Sigmoid colon (tissue), 7 donors: Measurements from ENCODE around the gene AEN. TPM values are rescaled to one million over a fixed set of nuclear protein-coding genes. Genes with fewer than 3 reads are reported as not detected.
A peak's percentile ranks its signal among the peaks of the same experiment; 100 is the strongest.
"Not testable (repeated sequence)": the region's sequence is repeated elsewhere in the genome, so short reads cannot be mapped to it uniquely, and the experiment has no call there.

Experiments
- DNase-seq: peaks from one replicate; pipeline ENCODE4 v3.0.0-alpha.2; 2019
- H3K27ac ChIP-seq, 4 donors: fragments of 200-600 bp; sonication (generic); one replicate each; pipeline ENCODE4 v1.5.1; 2016 to 2019; ENCODE audit warnings: mild to moderate bottlenecking in 1 of 4
- H3K27me3 ChIP-seq, 3 donors: fragments of 200-600 bp; sonication (generic); one replicate each; pipeline ENCODE4 v1.5.1; 2019; ENCODE audit warnings: mild to moderate bottlenecking in 1 of 3
- H3K36me3 ChIP-seq, 4 donors: fragments of 200-600 bp; sonication (generic); one replicate each; pipeline ENCODE4 v1.5.1; 2016 to 2019
- H3K4me1 ChIP-seq, 4 donors: fragments of 200-600 bp; sonication (generic); one replicate each; pipeline ENCODE4 v1.5.1; 2017 to 2019
- H3K4me3 ChIP-seq, 4 donors: fragments of 200-600 bp; sonication (generic); one replicate each; pipeline ENCODE4 v1.5.1; 2017 to 2019; ENCODE audit warnings: mild to moderate bottlenecking in 2 of 4, moderate library complexity in 1 of 4
- H3K9me3 ChIP-seq, 4 donors: fragments of 200-600 bp in 3 of 4; sonication (generic) in 3 of 4; one replicate each; pipeline versions ENCODE4 v1.5.1 to v1.6.1; 2013 to 2019
- CTCF ChIP-seq, 4 experiments: fragments of 450-650 bp in 3 of 4; fragments of 200-600 bp in 1 of 4; IDR thresholded peaks; one replicate each; pipeline ENCODE4 v1.5.1; 2016 to 2019; ENCODE audit warnings: antibody characterized with exemption in 4 of 4, mild to moderate bottlenecking in 3 of 4, moderate library complexity in 2 of 4
- EP300 ChIP-seq, 4 donors: sonication (generic); formaldehyde crosslinking; IDR thresholded peaks; one replicate each; pipeline ENCODE4 v1.6.1; 2017; ENCODE audit warnings: antibody characterized with exemption in 4 of 4
- POLR2A ChIP-seq, 2 donors: fragments of 450-650 bp; IDR thresholded peaks; one replicate each; pipeline ENCODE4 v1.6.1; 2016; ENCODE audit warnings: antibody characterized with exemption in 2 of 2, mild to moderate bottlenecking in 2 of 2, moderate library complexity in 2 of 2
- POLR2AphosphoS5 ChIP-seq, 4 donors: sonication (generic); formaldehyde crosslinking; IDR thresholded peaks; one replicate each; pipeline ENCODE4 v1.6.1; 2017; ENCODE audit warnings: antibody characterized with exemption in 4 of 4
- WGBS, 2 donors: extraction: QIAGEN DNeasy Blood & Tissue Kit; methylation state at CpG; one replicate each; pipeline ENCODE4 v1.1.7; 2013; 5-methylcytosine and 5-hydroxymethylcytosine counted together
- intact Hi-C: fragments of 100-400 bp; cut with DNase I; formaldehyde crosslinking; loops from one replicate; pipeline ENCODE4 v1.15.1; 2023
- polyA plus RNA-seq, 3 donors: library from polyadenylated mRNA; stranded (reverse); fragments of 200-250 nt; gene quantifications; one replicate each; pipeline ENCODE4 v1.2.3, GENCODE V29; 2013
- total RNA-seq, 4 donors: library from RNA; depleted of rRNA; stranded (reverse); fragments of >200 nt; gene quantifications; one replicate each; pipeline ENCODE4 v1.1.0, GENCODE V29; 2016
- donor health status: healthy with polysubstance abuse.
- donor health status: Bipolar disorder and iron deficiency.
- donor health status: healthy.

The AEN gene
- total and polyA plus RNA-seq, 7 donors = 4.2 to 19.7 (median 8.8) TPM

- DNase-seq = no peak
- intact Hi-C loops = no loop called here
- no peaks in the 10 kb centered on the region for H3K27me3 ChIP-seq
- H3K4me3 ChIP-seq = peak overlapping the region in 3 of 4 donors; percentile 46 to 54 (median 53)
- H3K27ac ChIP-seq = peak overlapping the region; percentile 82 to 89 (median 86)
- WGBS, 2 donors = 41 to 50% methylated on average over 7 of the region's 7 CpGs
- H3K4me1 ChIP-seq = peaks cover 0 to 21% (median 15%) of the 10 kb centered on the region in 4 donors
- no peaks in the 10 kb centered on the region for H3K36me3 ChIP-seq
- TF ChIP-seq POLR2AphosphoS5 (IDR thresholded peaks at IDR 0.05) = no peak
- no peak for TF ChIP-seq CTCF (IDR thresholded peaks at IDR 0.05)
- no peak for TF ChIP-seq EP300 (IDR thresholded peaks at IDR 0.05)
- TF ChIP-seq POLR2A (IDR thresholded peaks at IDR 0.05) = no peak
- no peaks in the 10 kb centered on the region for H3K9me3 ChIP-seq
Observed at GRCh38 chr15:88637841-88638625, 16.9 kb downstream of the AEN start.

- peak; percentile 96 for DNase-seq
- 4 to 5% methylated on average over 27 of the region's 27 CpGs for WGBS, 2 donors
Observed at GRCh38 chr15:88638626-88639372, 17.7 kb downstream of the AEN start, which contains the start of gene ISG20. Gene ISG20, plus strand, starts transcription at chr15:88639016. Its CDS starts 351 bp downstream, at chr15:88639367.

GRCh38 chr15:88641959-88642452 lies 20.9 kb downstream of the AEN start:
- WGBS, 2 donors = 83 to 91% methylated on average over 12 of the region's 12 CpGs
- no peak overlapping the region for H3K27ac ChIP-seq

More at GRCh38 chr15:88638626-88639372, 17.7 kb downstream of the AEN start, which contains the start of gene ISG20:
- Histone ChIP-seq H3K4me3 (peak within 1 kb of the TSS; percentile 29 to 54 (median 50)), H3K27ac (peak within 1 kb of the TSS; percentile 82 to 89 (median 86)), H3K36me3 (no peaks in the 10 kb centered on the region), H3K27me3 (no peaks in the 10 kb centered on the region), H3K9me3 (no peaks in the 10 kb centered on the region), H3K4me1 (peaks cover 0 to 21% (median 15%) of the 10 kb centered on the region in 4 donors)
- TF ChIP-seq CTCF (IDR thresholded peaks at IDR 0.05) (peak in 3 of 4 experiments; percentile 24 to 38 (median 34)), POLR2AphosphoS5 (IDR thresholded peaks at IDR 0.05) (peak; percentile 68 to 86 (median 74)), POLR2A (IDR thresholded peaks at IDR 0.05) (peak; percentile 10 to 62), EP300 (IDR thresholded peaks at IDR 0.05) (peak; percentile 19 to 85 (median 68))
- intact Hi-C loops = no loop called here

GRCh38 chr15:88642514-88642913 lies 21.4 kb downstream of the AEN start:
- H3K9me3 ChIP-seq, H3K27ac ChIP-seq, intact Hi-C loops, H3K4me3 ChIP-seq, H3K36me3 ChIP-seq, H3K27me3 ChIP-seq: not testable (repeated sequence)
- peaks cover 0 to 21% (median 15%) of the 10 kb centered on the region in 4 donors for H3K4me1 ChIP-seq
- 92 to 98% methylated on average over 11 of the region's 11 CpGs for WGBS, 2 donors
- DNase-seq = peak; percentile 26

More at GRCh38 chr15:88641959-88642452, 20.9 kb downstream of the AEN start:
- TF ChIP-seq POLR2AphosphoS5 (IDR thresholded peaks at IDR 0.05) = no peak
- no peak for TF ChIP-seq CTCF (IDR thresholded peaks at IDR 0.05)
- TF ChIP-seq POLR2A (IDR thresholded peaks at IDR 0.05) = no peak
- TF ChIP-seq EP300 (IDR thresholded peaks at IDR 0.05) = no peak
- intact Hi-C loops = no loop called here
- Histone ChIP-seq H3K4me3 (no peak overlapping the region), H3K9me3 (no peaks in the 10 kb centered on the region), H3K4me1 (peaks cover 0 to 21% (median 15%) of the 10 kb centered on the region in 4 donors), H3K27me3 (no peaks in the 10 kb centered on the region), H3K36me3 (no peaks in the 10 kb centered on the region)
- DNase-seq = no peak

GRCh38 chr15:88644741-88645140 lies 23.6 kb downstream of the AEN start:
- no peaks in the 10 kb centered on the region for H3K36me3 ChIP-seq
- no peaks in the 10 kb centered on the region for H3K27me3 ChIP-seq
- H3K27ac ChIP-seq = no peak overlapping the region
- DNase-seq = peak; percentile 46
- TF ChIP-seq EP300 (IDR thresholded peaks at IDR 0.05) = no peak
- TF ChIP-seq CTCF (IDR thresholded peaks at IDR 0.05) = no peak
- 91 to 94% methylated on average over 9 of the region's 9 CpGs for WGBS, 2 donors
- intact Hi-C loops = no loop called here
- H3K9me3 ChIP-seq = no peaks in the 10 kb centered on the region
- peaks cover 0 to 10% (median 2%) of the 10 kb centered on the region in 4 donors for H3K4me1 ChIP-seq
- H3K4me3 ChIP-seq = no peak overlapping the region
